Spleen (tissue), 7 donors: ENCODE data around the gene TBC1D3B.

Source experiments
- CTCF ChIP-seq, 11 experiments: fragments of 200-600 bp in 7 of 11; fragments of 450-650 bp in 4 of 11; sonication (generic) in 4 of 11; IDR thresholded peaks in 8 of 11; conservative IDR thresholded peaks in 3 of 11; 1 replicate in 7 of 11; 2 replicates in 4 of 11; pipeline versions ENCODE4 v1.4.0 to v1.8.0; 2016 to 2021; ENCODE audit warnings: antibody characterized with exemption in 11 of 11, inconsistent platforms in 4 of 11, mild to moderate bottlenecking in 1 of 11
- POLR2AphosphoS5 ChIP-seq, 3 donors: sonication (generic); formaldehyde crosslinking; IDR thresholded peaks; one replicate each; pipeline ENCODE4 v1.5.1; 2017; ENCODE audit warnings: antibody characterized with exemption in 3 of 3
- donor health status: DM: no; HTN: no; CAD: no; lungs with moderate emphysema.
- donor health status: DM: no; HTN: no; CAD: no.
- donor health status: DM: no; HTN: no; CAD: no.

- TF ChIP-seq CTCF (IDR thresholded peaks at IDR 0.05 in 8 of 11, conservative IDR thresholded peaks at IDR 0.05 in 3 of 11) (no peak), POLR2AphosphoS5 (IDR thresholded peaks at IDR 0.05) (no peak)
Measured at GRCh38 chr17:36196131-36196486, 19.7 kb upstream of the TBC1D3B start.
